GM18858 (cell line): ENCODE data around the gene ZNF791.
"Not testable (repeated sequence)": the region's sequence is repeated elsewhere in the genome, so short reads cannot be mapped to it uniquely, and the experiment has no call there.

Experiments used
- ATAC-seq: cut with Tn5 transposase; IDR thresholded peaks from one replicate; pipeline ENCODE4 v1.9.1; 2021; ENCODE audit not compliant: unreplicated experiment

Gene ZNF791

DNA sequence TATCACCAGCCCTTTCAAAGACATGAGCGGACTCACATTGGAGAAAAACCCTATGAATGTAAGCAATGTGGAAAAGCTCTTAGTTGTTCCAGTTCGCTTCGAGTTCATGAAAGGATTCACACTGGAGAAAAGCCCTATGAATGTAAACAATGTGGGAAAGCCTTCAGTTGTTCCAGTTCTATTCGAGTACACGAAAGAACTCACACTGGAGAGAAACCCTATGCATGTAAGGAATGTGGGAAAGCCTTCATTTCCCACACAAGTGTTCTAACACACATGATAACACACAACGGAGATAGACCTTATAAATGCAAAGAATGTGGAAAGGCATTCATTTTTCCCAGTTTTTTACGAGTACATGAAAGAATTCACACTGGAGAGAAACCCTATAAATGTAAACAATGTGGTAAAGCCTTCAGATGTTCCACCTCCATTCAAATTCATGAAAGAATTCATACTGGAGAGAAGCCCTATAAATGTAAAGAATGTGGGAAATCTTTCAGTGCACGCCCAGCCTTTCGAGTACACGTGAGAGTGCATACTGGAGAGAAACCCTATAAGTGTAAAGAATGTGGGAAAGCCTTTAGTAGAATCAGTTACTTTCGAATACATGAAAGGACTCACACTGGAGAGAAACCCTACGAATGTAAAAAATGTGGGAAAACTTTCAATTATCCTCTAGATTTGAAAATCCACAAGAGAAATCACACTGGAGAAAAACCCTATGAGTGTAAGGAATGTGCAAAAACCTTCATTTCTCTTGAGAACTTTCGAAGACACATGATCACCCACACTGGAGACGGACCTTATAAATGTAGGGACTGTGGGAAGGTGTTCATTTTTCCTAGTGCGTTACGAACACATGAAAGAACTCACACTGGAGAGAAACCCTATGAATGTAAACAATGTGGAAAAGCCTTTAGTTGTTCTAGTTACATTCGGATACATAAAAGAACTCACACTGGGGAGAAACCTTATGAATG lies 17.6 kb downstream of the ZNF791 start:
- no peak for ATAC-seq

DNA sequence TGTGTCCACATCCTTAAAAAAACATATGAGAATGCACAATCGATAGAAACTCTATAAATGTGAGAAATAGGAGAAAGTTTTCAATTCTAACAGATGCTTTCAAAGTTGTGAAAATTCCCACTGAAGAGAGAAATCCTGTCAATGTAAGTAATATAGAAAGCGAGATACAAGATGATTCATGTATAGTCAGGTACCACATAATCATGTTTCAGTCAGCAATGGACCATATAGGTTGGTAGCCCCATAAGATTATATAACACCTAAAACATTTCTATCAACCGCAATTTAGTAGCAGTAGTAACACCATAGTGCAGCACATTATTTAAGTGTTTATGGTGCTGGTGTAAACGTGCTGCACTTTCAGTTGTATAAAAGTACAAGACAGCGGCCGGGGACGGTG lies 18.5 kb downstream of the ZNF791 start:
- no peak for ATAC-seq

DNA sequence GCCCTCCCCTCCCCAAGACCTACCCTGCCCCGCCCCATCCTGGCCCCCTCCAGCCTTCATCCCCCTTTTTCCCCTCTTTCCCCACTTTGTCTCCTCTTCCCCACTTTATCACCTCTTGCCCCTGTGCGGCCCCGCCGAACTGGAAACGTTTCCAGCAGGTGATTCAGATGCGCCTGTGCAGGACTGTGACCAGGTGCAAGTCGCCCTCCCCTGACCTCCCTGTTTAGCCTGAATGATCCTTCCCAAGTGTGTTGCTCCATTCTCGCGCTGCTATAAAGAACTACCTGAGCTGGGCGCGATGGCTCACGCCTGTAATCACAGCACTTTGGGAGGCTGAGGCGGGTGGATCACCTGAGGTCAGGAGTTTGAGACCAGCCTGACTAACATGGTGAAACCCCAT lies 25.9 kb downstream of the ZNF791 start:
- ATAC-seq: no peak

DNA sequence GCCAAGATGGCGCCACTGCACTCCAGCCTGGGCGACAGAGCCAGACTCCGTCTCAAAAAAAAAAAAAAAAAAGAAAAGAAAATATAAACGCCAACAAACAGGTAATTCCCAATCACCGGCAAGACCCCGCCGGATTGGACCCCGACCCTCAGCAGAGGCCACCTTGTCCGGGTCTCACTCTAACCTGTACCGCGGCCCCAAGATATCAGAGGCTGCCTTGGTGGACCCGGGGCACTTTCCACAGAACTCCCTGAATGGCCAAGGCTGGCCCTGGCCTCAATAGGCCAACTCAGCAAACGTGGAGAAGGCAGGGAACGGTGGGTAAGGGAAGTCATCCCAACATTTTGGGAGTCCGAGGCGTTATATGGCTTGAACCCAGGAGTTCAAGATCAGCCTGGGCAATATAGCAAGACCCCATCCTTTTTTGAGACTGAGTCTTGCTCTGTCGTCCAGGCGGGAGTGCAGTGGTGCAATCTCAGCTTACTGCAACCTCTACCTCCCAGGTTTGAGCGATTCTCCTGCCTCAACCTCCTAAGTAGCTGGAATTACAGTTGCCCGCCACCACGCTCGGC lies 28.0 kb downstream of the ZNF791 start:
- no peak for ATAC-seq

DNA sequence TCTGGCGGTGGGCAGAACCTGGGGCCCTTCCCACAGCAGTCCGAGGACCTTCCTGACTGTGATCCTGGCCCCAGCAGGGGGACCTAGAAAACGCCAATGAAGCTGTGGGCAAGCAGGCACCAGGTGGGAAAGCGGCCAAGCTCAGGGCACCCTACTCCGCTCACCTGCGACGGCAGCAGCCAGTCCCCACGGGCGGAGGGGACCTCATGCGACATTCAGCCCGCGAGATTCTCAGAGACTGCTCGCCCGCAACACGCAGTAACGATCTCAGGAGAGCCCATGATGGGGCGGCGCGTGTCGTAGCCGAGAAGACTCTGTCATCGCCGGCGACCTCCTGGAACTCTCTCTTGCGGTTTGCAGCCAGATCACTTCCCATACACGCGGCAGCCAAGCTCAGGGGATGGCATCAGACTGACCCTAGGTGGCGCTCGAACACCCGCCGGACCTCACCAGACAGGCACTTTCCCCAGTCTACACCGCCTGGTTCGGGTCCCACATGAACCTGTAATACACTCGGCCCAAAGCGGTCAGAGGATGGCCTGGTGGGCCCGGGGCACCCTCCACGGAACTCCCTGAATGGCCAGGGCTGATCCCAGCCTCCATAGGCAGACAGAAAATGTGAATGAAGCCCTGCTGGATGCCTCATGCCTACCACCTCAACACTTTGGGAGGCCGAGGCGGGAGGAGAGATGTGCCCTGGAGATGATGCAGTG lies 29.3 kb downstream of the ZNF791 start:
- ATAC-seq: no peak

DNA sequence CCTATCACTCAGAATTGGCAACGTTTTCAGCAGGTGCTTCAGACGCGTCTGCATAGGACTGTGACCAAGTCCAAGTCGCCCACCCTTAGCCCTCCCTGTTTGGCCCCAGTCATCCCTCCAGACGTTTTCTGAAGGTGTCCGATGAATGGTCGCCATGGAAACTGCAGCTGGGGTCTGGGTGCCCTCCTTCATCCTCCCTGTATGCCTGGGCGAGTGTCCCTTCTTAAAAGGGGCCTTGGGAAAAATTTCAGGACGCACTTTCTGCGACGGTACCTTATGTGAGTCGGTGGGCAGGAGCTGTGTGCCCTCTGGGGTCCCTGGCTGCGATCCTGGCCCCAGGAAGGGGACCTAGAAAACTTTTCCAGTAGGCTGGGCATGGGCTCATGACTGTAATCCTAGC lies 30.7 kb downstream of the ZNF791 start:
- no peak for ATAC-seq

DNA sequence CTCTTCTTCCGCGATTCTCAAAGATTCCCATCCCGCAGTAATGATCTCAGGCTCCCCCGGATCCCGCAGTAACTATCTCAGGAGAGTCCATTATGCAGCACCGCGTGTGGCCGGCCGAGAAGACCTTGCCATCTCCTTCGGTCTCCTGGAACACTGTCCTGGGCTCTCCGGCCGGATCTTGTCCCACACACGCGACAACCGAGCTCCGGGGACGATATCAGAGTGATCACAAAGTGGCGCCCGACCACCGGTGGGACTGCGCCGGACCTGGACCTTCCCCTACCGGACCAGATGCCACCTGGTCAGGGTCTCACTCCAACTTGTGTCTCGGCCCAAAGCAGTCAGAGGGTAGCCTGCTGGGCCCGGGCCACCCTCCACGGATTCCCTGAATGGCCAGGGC lies 31.8 kb downstream of the ZNF791 start:
- ATAC-seq: no peak

DNA sequence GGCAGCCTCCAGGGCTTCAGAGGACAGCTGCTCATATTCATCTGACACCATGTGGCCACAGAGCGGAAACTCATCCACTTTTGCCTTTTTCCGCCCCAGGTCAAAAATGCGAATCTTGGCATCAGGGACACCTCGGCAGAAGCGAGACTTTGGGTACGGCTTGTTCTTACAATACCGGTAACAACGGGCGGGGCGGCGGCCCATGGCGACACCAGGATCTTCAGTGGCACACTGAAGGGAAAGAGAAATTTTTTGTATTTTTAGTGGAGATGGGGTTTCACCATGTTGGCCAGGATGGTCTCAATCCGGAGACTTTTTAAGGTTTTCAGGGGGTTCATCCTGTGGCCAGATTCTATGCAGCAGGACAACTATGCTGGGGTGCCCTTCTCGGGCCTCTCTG lies 33.0 kb downstream of the ZNF791 start:
- ATAC-seq: not testable (repeated sequence)

DNA sequence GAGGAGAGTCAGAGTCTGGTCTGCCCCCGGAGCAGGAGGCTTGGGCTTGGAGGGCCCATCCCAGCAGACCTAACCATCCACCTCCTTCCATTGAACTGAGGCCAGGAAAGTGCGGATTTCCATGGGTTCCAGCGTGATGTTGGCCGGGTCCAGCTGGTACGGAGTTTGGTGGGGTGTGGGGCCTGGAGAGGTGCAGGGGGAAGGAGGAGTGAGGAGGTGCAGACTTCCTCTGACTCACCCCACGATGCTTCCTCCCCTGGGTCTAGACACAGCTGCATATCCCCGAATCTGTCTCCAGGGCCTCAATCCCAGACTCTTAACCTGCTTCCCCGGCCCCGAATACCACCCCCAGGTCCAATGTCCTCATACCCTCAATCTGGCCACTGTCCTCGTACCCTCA lies 35.8 kb downstream of the ZNF791 start:
- no peak for ATAC-seq

DNA sequence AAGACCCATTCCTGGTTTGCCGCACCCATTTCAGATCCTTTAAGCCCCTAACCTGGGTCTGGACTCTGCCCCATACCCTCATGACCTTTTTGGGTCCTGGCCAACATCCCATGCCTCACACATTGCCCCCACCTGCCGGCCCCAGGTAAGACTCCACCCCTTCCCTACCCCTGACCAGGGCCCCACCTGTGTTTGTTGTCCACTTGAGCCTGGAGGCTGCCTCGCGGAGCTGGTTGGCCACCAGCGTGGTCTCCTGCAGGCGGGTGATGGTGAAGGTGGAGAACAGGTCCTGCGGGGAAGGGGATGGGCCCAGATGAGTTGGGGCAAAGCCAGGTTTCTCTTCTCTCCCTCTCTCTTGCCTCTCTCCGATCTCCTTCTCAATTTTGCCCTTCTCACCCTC lies 36.3 kb downstream of the ZNF791 start:
- no peak for ATAC-seq

DNA sequence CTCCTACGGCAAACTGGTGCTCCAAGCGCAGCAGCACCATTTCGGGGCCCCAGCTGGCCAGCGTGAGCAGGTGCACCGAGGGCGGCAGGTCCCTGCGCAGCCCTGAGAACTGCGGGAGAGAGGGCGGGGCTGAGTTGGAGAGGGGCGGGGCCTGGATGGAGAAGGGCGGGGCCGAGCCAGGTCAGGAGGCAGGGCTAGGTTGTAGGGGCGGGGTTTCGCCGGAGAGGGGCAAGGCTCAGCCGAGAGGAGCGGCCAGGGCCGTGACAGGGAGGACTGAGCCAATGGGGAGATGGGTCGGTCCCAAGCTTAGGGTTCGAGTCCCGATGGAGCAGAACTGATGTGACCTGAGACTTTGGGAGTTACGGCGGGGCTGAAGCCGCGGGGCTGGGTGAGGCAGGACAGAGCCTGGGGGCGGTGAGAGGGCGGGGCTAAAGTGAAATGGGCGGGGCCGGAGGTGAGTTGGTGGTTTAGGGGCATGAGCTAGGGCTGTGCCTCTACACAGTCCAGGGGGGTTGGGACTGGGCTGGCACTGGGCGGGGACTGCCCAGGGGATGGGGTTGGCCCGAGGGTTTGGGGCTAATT lies 36.9 kb downstream of the ZNF791 start:
- ATAC-seq: no peak

DNA sequence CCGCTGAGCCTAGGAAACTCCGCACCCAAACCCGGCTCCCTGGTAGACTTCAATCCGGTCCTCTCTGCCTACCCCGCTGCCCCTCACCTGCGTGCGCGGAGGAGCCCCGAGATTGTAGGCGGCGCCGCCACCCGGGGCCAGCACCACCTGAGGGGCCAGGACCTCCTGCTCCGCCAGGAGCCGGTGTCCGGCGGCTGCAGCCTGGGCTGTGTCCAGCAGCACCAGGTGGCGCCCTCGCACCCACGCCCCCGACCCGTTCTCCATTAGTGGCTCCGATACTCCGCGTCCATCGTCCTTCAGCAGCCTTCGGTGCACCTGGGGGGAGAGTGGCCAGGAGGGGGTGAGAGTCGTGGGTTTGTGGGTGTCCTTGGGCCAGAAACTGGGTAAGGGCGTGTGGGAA lies 37.4 kb downstream of the ZNF791 start:
- no peak for ATAC-seq

DNA sequence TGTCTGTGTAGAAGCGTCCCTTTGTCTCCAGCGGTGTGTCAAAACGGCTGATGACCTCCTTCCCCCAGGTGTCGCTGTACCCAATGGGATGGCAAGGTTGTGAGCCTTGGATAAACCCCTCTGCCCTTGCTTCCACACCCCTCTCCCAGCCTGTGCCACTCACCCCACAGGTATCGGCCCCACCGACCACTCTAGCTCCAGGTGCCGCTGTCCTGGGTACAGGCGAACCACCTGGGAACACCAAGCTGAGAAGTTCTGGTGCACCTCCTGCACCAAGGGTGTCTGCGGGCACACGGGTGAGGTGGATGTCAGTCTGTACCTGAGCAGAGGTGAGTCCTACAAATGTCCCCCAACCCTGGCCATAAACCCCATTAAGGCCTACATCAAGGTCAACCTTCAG lies 39.2 kb downstream of the ZNF791 start:
- no peak for ATAC-seq

DNA sequence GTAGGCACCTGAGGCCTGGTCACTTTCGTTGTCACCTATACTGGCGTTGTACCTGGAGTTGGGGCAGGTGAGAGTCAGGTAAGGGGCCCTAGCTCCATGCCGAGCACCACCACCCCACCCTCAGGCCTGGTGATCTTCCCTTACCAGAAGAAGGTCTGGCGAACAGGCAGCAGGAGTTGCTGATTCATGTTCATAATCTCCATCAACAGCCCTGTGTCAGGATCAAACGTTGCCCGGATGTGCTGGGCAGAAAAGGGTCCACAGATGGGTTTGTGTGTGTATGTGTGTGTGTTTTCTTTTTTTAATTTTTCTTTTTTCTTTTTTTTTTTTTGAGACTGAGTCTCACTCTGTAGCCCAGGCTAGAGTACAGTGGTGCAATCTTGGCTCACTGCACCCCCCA lies 41.5 kb downstream of the ZNF791 start:
- ATAC-seq: no peak

DNA sequence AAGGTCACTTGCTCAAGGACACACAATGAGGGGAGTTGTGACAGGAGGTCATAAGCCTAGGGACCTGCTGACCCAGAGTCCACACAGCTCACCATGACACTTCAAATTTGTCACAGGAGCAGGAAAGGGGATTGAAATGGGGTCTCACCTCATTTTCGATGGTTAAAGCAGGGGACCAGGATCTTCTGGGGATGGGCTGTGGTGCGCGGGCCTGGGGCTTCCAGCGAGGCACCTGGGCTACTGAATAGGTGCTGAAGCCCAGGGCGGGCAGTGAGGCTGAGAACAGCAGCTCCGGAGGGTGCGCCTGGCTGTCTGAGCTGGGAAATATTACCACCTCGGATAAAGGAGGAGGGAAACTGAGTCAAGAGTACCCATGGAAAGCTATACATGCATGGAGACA lies 44.8 kb downstream of the ZNF791 start:
- ATAC-seq: no peak

DNA sequence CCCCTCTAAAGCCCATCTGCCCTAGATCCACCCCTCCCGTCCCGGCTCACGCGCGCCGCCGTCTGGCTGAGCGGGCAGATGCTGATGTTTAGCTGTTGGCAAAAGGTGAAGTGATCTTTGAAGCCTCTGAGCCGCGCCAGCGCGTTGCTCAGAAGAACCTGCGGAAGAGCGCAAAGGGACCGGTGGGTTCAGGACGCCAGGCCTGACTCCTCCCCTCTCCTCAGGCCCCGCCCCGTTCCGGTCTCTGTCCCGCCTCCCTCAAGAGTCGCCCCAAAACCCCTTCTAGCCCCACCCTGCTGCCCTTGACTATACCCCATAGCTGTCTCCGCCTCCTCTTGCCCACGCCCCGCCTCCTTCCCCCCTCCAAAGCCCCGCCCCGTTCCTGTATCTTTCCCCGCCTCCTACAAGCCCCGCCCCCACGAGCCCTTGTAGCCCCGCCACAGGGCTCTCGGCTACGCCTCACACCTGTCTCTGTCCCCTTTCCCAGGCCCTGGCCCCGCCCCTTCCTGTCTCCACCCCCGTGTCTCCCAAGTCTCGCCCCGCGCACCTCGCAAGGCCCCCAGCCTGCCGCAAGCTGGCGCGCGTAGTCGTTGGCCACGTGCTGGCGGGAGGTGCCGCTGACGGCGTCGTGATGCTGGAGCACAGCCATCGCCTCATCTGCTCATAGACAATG lies 46.3 kb downstream of the ZNF791 start:
- ATAC-seq: no peak

DNA sequence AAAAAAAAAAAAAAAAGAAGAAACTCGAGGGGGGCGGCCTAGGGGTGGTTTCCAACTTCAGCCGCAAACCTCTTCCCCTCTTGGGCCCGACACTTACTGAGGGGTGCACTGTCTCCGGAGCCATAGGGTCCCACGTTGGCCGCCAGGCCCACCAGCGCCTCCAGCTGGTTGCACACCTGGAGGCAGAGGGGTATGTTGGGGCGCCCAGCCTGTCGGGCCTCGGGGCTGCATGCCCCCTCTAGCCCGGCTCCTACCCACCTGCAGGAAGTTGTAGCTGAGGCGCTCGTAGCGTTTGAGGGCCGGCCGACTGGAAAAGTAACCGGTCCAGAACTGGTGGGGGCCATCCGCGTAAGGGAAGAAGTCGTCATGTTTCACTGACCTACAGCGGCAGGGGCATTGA lies 47.2 kb downstream of the ZNF791 start:
- no peak for ATAC-seq

DNA sequence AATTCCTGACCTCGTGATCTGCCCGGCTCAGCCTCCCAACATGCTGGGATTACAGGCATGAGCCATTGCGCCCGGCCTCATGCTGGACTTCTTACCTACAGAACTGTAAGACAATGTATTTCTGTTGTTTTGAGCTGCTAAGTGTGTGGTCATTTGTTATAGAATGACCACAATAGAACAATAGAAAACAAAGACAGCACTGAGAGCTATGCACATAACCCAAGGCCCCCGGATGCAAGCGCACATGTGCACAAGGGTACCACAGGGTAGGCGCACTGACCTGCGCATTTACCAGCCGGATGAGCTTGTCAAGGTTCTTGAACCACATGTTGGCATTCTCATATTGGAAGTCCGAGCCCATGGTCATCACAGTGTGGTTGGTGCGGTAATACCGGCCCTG lies 50.3 kb downstream of the ZNF791 start:
- ATAC-seq: no peak

DNA sequence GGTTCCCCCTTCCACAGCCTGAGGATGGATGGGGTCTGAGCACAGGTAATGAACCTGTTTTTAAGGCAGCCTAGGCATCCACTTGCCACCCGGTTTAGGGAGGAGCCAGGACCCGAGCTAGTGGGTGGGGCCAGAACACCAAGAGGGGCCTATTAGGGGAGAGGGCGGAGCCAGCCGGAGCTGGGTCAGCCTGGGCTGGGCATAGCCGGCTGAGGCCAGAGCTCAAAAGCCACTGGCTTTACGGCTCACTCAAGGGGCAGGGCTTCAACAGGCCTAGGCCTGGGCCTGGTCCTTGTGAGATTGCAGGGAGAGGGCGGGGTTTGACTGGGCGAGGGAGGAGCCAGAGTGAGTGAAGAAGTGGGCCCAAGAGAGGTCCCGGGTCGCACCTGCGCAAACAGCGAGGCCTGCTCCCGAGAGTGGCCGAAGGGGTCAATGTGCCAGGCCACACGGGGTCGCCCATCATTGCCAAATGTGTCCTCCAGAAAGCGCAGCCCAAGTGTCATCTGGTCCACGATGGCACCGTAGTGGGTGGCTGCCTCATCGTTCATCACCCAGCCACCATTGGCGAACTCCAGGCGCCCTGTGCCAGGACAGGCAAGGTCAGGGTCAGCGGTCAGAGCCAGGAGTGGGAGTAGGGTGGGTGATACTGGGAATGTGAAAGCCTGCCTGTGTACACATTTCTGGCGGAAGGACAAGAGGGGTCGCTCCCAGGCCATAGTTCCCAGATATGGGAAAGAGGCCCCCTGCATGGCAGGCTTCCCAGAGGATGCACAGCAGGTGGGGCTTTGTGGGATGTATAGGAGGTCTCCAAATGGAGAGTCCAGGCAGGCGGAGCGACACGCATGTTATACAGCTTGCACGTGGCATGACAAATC lies 53.9 kb downstream of the ZNF791 start:
- ATAC-seq: no peak

DNA sequence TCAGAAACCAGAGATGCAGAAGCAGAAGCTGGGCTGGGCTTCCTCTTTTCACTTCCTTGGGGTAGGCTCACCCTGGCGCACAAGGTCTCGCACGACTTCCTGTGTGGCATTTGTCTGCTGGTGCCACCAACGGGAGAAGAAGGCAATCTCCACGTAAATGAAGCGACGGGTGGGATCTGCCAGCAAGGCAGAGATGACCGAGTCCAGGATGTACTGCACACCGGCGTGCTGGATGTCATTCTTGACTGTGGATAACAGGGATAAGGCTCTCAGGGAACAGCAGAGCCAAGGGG lies 54.5 kb downstream of the ZNF791 start:
- ATAC-seq: no peak
